HG03460 (cell line): Measurements from ENCODE around the gene ORC4.

ENCODE experiments used
- ATAC-seq: cut with Tn5 transposase; IDR thresholded peaks from one replicate; pipeline ENCODE4 v1.9.1; 2021; ENCODE audit not compliant: unreplicated experiment

The ORC4 gene

GRCh38 chr2:147937744-147938349 is 82.7 kb downstream of the ORC4 start:
- peak; percentile 69 for ATAC-seq

GRCh38 chr2:147934881-147935620 is 85.5 kb downstream of the ORC4 start:
- no peak for ATAC-seq

DNA sequence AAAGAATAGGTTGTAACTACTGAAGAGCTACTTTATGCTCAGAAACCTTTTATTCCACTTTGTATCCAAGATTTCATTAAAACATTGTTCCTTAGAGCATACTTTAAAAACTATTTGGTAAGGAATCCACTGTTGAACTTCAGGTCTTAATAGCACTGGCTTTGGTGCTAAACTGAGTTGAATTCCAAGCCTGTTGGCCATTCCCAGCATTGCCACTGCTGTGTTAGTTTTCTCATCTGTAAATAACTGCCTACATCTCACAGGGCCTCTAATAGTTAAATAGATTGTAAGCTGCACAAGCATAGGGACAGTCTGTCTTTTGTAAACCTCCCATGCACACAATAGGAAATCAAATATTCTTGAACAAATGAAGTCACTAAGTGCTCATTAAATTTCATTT is 86.6 kb downstream of the ORC4 start:
- no peak for ATAC-seq

DNA sequence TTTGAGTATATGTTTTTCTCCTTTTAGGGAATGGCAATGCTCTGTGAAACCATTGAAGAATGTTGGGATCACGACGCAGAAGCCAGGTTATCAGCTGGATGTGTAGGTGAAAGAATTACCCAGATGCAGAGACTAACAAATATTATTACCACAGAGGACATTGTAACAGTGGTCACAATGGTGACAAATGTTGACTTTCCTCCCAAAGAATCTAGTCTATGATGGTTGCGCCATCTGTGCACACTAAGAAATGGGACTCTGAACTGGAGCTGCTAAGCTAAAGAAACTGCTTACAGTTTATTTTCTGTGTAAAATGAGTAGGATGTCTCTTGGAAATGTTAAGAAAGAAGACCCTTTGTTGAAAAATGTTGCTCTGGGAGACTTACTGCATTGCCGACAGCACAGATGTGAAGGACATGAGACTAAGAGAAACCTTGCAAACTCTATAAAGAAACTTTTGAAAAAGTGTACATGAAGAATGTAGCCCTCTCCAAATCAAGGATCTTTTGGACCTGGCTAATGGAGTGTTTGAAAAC is 93.4 kb downstream of the ORC4 start:
- no peak for ATAC-seq

DNA sequence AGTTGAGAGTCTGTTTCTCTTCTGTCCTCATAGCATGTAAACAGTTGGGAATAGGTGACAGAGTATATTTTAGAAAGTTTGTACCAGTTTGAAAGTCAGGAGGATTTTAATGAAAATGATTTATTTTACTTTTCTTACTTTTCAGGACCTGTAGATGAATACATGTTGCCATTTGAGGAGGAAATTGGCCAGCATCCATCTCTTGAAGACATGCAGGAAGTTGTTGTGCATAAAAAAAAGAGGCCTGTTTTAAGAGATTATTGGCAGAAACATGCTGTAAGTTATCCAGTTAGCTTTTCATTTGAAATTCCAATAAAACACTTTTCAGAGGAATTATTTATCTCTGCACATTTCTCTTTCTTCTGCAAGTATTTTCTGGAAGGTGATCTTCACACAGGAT is 94.7 kb downstream of the ORC4 start:
- ATAC-seq: no peak

- no peak for ATAC-seq
These were observed 95.9 kb downstream of the ORC4 start for GRCh38 chr2:147924647-147925046.

DNA sequence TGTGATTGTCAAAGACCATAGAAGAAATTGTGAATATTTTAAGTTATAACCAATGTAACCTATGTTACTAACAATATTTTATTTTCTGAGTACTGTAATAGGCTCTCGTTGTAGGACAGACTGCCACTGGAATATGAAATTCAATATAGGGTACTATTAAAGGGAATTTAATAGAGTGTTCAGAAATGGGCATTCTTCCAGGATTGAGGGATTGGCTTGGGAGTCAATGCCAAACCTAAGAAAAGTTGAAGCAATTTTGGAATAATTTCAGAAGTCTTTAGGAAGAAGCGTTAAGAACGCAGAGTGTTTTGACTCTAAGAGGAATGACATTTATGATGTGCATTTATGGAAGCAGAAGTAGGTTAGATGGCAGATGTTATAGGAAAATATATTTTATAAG is 96.7 kb downstream of the ORC4 start:
- ATAC-seq: no peak

GRCh38 chr2:147917161-147917560 is 103.4 kb downstream of the ORC4 start:
- ATAC-seq: no peak

GRCh38 chr2:147916723-147917122 is 103.8 kb downstream of the ORC4 start:
- no peak for ATAC-seq

- no peak for ATAC-seq
These were observed 104.5 kb downstream of the ORC4 start for GRCh38 chr2:147916067-147916466.

DNA sequence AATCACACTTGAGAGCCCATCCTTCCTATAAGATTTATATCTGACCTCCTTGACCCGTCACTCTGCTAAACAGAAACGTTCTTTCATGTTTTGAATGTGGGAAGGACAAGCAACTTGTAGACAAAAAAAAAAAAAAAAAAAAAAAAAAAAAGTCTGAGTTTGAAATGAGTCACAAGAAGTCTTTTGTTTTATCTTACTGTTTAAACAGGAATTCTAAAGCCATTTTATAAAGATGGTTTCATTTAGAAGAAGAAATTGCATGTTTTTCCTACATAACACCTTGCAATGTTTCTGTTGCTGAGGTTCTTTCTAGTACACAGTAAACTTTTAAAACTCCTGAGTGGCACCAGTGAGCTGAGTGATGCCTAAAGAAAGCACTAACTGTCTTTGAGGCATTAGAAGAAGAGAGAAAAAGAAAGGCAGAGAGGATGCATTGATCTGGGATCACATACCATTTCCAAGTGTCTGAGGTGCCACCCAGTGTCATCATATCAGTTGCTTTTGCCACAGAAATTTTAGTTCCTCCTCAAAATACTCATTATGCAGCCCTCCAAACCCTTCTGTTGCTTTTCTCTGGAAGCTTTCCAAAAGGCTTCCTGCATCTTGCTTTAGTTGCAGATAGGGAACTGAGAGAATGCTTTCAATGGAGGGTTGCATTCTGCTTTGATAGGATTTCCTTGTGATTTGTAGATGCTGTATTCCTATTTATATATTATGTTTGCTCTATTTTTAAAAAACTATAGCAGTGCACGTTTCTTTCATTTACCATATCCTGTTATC is 106.6 kb downstream of the ORC4 start:
- ATAC-seq: no peak

- no peak for ATAC-seq
These were observed 109.5 kb downstream of the ORC4 start for GRCh38 chr2:147910990-147911473.

DNA sequence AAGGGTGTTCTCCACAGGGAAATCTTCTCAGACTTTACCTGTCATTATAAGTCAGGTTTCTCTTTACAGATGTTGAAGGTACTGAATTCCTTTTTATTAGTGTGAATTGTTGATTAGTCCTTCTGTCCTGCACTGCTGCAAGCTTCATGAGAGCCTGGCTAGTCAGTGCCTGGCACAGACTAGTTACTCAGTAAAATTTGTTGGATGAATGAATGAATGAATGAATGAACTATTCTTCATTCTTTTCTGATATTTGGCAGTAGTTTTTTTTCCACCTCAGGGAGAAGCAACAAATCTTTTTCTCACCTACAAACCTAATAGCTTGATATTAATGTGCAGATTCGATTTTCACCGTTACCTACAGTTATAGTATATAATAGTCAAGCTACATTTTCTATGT is 111.4 kb downstream of the ORC4 start:
- no peak for ATAC-seq

DNA sequence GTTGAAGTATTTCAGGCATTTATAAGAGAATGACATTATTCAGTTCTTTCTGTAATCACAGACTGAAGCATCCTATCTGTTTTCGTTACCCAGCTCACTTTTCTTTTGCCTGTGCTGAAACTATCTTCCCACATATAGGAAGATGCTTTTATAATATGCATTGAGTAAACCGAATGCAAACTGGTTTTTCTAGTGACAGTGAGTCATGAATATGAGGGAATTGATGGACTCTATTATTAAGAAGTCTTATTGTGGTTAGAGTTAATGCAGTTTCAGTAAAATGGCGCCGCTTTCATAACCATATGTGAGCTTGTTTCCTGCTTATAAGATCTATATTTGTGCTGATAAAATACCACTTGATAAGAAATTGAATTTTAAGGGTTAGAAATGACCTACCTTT is 116.5 kb downstream of the ORC4 start:
- no peak for ATAC-seq

- no peak for ATAC-seq
These were observed 131.9 kb downstream of the ORC4 start for GRCh38 chr2:147888680-147889079.

- ATAC-seq: no peak
These were observed 134.4 kb downstream of the ORC4 start for GRCh38 chr2:147886136-147886535.

- no peak for ATAC-seq
These were observed 135.7 kb downstream of the ORC4 start for GRCh38 chr2:147884830-147885229.

GRCh38 chr2:147882631-147883030 is 137.9 kb downstream of the ORC4 start:
- ATAC-seq: no peak
